T-helper 2 cell treated with Interferon-gamma antibody and Interleukin-4, amounts not matched to agents 5 μg/mL and 100 μg/mL, for 36 hours (primary cell): ENCODE results near the gene CARMIL1.

Experiments used
- DNase-seq: peaks from one replicate; pipeline ENCODE4 v3.0.0; 2021; ENCODE audit warnings: low spot score
- H3K27ac Mint-ChIP-seq: one replicate; pipeline ENCODE4 v1.8.0; 2021; ENCODE audit warnings: mild to moderate bottlenecking, mixed read lengths
- H3K27me3 Mint-ChIP-seq: one replicate; pipeline ENCODE4 v1.8.0; 2021; ENCODE audit warnings: low read depth, mixed read lengths
- H3K36me3 Mint-ChIP-seq: one replicate; pipeline ENCODE4 v1.8.0; 2021; ENCODE audit warnings: low read depth, mixed read lengths
- H3K4me1 Mint-ChIP-seq: one replicate; pipeline ENCODE4 v1.8.0; 2021; ENCODE audit warnings: low read depth, mixed read lengths
- H3K4me3 Mint-ChIP-seq: one replicate; pipeline ENCODE4 v1.8.0; 2022; ENCODE audit warnings: mild to moderate bottlenecking, moderate library complexity, mixed read lengths
- H3K9me3 Mint-ChIP-seq: one replicate; pipeline ENCODE4 v1.8.0; 2021; ENCODE audit warnings: mixed read lengths

The CARMIL1 gene

DNA sequence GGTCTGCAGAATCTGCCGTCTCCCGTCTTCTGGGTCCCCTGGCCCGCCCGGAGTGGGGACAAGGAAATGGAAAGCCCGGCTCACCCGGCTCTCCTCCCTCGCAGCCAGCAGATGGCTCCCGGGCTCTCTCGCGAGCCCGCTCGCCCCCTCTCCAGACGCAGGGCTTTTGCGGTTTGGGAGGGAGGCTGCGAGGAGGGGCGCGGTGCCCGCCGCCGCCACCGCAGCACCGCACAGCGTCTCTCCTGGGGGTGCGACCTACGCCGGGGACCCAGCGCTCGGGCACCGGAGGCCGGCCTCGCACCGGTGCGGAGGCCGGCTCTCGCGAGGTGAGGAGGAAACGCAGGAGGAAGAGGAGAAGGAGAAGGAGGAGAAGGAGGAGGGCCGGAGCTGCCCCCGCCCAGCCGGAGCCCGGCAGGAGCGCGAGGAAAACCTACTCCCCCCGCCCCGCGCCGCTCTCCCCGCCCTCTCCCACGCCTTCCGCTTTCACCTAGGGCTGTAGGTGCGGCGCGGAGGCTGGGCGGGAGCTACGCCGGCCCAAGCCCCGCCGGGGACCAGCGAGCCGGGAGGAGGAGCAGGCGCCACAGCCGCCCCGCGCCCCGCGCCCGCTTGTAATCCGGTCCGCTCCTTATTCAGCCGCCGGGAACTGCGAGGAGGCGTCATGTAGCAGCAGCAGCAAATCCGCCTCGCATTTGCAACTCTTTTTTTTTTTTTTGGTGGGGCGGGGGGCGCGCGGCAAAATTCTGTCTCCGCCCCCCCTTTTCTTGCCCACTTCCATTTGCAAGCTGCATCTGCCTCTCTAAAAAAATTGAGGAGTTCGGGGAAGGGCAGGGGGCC, at the start of gene CARMIL1:
Gene CARMIL1 (plus strand): TSS at position 461 of the 834 bp plus-strand sequence. CDS start 422 bp downstream, outside the sequence.
- Mint-ChIP-seq H3K9me3 (no peaks in the 10 kb centered on the region), H3K4me3 (peak within 1 kb of the TSS; percentile 89), H3K36me3 (no peaks in the 10 kb centered on the region), H3K27me3 (peaks cover 20% of the 10 kb centered on the region), H3K27ac (peak within 1 kb of the TSS; percentile 69), H3K4me1 (peaks cover 20% of the 10 kb centered on the region)
- DNase-seq = peak; percentile 71

DNA sequence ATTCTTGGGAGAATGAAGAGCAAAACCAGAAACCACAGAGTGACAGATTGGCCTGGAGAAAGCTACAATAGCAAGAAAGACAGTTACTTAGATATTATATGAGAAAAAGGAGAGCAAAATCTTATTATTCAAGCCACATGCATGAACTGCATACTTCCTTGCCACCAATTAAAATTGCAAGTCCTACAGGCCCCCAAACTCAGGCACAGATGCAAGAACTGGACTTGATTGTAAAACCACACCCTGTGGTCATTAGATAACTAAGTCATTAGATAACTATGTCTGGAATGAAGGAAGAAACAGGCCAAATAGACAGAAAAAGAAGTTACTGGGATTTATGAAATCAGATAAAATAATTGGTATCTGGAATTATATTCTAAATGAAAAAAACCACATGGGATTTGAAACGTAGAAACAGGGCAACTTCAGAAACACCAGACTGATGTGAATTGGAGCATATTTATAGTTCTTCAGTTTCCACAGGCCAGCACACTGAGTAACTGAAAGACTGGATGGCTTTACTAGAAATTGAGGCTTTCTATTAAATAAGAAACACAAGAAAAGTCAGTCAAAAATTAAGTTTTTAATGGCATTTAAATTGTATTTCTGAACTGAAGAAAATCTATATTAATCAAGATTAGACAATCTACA, 49.4 kb upstream of the CARMIL1 start:
- Mint-ChIP-seq H3K4me1 (no peaks in the 10 kb centered on the region), H3K4me3 (no peak overlapping the region), H3K9me3 (no peaks in the 10 kb centered on the region), H3K27me3 (peaks cover 6% of the 10 kb centered on the region), H3K36me3 (no peaks in the 10 kb centered on the region), H3K27ac (no peak overlapping the region)
- no peak for DNase-seq

DNA sequence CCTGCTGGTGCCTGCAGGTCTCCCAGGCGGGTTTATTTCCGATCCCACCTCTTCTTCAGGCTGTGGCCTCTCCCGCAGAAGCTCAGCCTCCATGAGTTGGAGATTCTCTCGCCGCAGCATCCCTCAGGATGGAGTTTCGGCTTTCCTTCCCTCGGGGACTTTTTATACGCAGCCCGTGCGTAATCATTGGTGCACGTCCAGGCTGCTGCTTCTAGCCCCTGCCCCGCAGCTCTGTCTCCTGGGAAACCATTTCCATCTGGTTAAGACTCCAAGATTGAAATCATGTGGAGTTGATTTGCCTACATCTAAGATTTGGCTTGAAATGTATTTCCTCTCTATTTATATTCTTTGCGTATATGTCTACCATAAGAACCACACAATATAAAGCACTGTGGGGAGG, 46.7 kb upstream of the CARMIL1 start:
- Mint-ChIP-seq H3K9me3 (no peaks in the 10 kb centered on the region), H3K36me3 (no peaks in the 10 kb centered on the region), H3K4me3 (no peak overlapping the region), H3K27ac (no peak overlapping the region), H3K4me1 (peaks cover 2% of the 10 kb centered on the region), H3K27me3 (peaks cover 6% of the 10 kb centered on the region)
- DNase-seq = no peak

DNA sequence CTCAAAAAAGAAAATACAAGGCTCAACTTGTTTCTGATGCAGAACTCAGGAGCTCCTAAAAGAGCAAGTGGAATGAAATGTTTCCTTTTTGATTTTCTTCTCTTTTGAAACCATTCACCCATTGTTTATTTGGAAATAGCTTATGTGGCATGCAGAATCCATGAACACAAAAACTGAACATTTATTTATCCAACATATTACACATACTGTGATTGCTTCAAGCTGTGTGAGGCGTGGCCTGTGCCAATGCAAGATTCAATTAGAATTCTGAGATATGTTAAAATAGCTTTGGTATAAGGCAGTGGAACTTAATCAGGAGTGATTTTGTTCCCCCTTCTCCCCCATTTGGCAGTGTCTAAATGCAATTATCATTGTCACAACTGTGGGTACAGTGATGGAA, 45.9 kb upstream of the CARMIL1 start:
- no peak for DNase-seq
- peaks cover 2% of the 10 kb centered on the region for H3K4me1 Mint-ChIP-seq
- no peak overlapping the region for H3K4me3 Mint-ChIP-seq
- no peaks in the 10 kb centered on the region for H3K9me3 Mint-ChIP-seq
- no peak overlapping the region for H3K27ac Mint-ChIP-seq
- H3K27me3 Mint-ChIP-seq = peaks cover 6% of the 10 kb centered on the region
- no peaks in the 10 kb centered on the region for H3K36me3 Mint-ChIP-seq

DNA sequence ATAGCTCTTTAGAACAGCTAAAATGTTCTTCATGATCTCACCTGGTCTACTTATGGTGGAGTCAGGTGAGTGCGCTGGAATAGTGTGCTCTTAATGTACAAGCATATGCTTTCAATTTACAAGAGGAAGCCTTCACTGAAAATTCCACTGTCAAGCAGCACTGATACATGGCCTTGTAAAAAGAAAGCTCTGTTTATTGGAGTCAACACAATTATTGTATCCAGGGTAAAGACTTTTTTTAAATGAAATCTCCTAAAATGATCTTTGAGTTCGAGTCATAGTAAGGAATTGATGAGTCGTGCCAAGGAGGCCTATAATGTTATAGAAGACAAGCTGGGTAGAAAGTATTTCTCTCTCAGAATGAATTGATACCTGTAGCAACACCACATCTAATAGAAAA, 41.6 kb upstream of the CARMIL1 start:
- H3K36me3 Mint-ChIP-seq = no peaks in the 10 kb centered on the region
- no peak for DNase-seq
- H3K4me1 Mint-ChIP-seq = peaks cover 2% of the 10 kb centered on the region
- no peak overlapping the region for H3K27ac Mint-ChIP-seq
- H3K27me3 Mint-ChIP-seq = peaks cover 2% of the 10 kb centered on the region
- H3K4me3 Mint-ChIP-seq = no peak overlapping the region
- H3K9me3 Mint-ChIP-seq = no peaks in the 10 kb centered on the region

DNA sequence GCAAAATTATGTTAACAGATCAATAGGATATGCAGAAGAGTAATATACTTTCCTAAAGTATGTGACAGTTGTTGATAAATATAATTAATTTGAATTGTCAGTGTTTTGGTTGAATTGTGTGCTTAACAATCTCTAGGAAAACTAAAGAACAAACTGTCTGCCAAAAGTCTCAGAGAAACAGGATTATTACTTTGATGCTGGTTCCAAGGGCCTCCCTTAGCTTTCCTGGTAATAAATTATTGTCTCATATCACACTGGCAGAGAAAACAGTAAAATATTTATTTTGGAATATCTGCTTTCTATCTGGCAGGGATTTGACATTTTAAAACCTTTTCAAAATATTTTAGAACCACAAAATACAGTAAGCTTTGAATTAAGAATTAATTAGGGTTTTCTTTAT, 40.1 kb upstream of the CARMIL1 start:
- H3K27ac Mint-ChIP-seq = no peak overlapping the region
- peaks cover 2% of the 10 kb centered on the region for H3K4me1 Mint-ChIP-seq
- H3K27me3 Mint-ChIP-seq = no peaks in the 10 kb centered on the region
- no peaks in the 10 kb centered on the region for H3K36me3 Mint-ChIP-seq
- DNase-seq = no peak
- H3K4me3 Mint-ChIP-seq = no peak overlapping the region
- no peaks in the 10 kb centered on the region for H3K9me3 Mint-ChIP-seq

DNA sequence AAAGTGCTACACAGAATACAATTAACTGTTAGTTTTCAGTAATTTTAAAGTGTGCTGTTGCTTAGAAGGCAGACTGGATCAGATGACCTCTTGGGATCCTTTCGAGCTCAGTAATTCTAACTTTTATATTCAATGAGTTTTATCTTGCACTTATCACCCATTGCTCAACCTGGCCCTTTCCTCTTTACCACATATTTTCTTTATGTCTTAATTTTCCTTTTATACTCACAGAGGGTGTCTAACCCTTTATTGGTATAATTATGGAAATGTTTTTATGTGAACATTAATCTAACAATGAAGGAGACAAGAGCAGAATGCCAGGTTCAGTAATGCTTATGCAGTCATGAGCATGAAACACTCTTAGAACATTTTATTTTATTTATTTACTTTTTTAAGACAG, 39.7 kb upstream of the CARMIL1 start:
- H3K36me3 Mint-ChIP-seq = no peaks in the 10 kb centered on the region
- H3K27me3 Mint-ChIP-seq = no peaks in the 10 kb centered on the region
- no peak for DNase-seq
- H3K4me3 Mint-ChIP-seq = no peak overlapping the region
- H3K9me3 Mint-ChIP-seq = no peaks in the 10 kb centered on the region
- no peak overlapping the region for H3K27ac Mint-ChIP-seq
- H3K4me1 Mint-ChIP-seq = peaks cover 2% of the 10 kb centered on the region

DNA sequence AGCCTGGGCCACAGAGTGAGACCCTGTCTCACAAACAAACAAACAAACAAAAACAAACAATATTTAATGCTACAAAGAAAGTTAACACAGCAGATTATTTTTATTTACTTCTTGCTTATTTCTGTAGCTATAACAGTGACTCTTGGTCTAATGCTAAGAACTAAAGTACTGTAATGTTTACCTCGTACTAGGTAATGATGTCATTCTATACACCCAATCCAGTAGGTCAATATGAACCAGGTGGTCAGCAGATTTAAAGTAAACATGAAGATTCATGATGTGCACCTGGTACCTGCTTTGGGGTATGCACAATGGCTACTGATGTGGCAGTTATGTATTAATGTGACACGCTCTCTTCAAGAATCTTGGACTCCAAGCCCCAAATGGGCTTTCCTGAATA, 36.6 kb upstream of the CARMIL1 start:
- Mint-ChIP-seq H3K4me1 (peaks cover 3% of the 10 kb centered on the region), H3K9me3 (no peaks in the 10 kb centered on the region), H3K4me3 (no peak overlapping the region), H3K27ac (no peak overlapping the region), H3K27me3 (no peaks in the 10 kb centered on the region), H3K36me3 (no peaks in the 10 kb centered on the region)
- no peak for DNase-seq

DNA sequence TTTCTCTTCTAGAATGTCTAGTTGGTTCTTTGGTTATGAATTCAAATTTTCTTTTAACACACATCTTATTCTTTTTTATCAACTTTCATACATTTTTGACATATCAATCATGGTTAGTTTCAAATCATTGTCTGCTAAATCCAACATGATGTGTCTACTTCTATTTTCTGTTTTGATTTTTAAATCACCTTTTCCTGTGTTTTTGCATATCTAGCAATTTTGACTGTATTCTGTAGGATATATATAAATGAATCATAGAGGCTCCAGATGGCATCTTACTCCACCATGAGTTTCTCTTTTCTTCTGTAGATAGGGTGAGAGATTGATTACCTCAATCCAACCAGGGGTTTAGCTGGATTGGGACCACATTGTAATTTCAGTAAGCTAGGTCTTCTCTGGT, 34.3 kb upstream of the CARMIL1 start:
- H3K36me3 Mint-ChIP-seq = no peaks in the 10 kb centered on the region
- no peak overlapping the region for H3K4me3 Mint-ChIP-seq

DNA sequence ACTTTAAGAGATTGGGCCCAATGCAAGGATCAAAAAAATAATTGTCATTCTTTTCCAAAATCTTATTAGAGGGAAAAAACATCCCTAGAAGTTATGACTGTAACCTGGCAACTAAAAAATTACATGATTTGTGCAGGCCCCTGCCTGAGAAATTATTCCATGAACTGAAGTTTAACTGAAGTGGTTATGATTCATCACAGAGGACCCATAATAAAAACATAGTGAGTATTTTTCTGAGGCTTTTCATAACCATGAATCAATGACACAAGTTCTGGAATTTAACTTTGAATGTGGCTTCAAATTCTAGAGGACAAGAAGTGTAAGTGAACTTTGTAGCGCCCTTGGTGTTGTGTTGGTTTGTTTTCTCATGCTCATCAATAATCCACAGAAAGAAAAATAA, 31.1 kb upstream of the CARMIL1 start:
- Mint-ChIP-seq H3K36me3 (no peaks in the 10 kb centered on the region), H3K9me3 (no peaks in the 10 kb centered on the region), H3K4me1 (peaks cover 9% of the 10 kb centered on the region)

More for the DNA sequence above, 34.3 kb upstream of the CARMIL1 start:
- Mint-ChIP-seq H3K27ac (no peak overlapping the region), H3K9me3 (no peaks in the 10 kb centered on the region), H3K4me1 (peaks cover 3% of the 10 kb centered on the region), H3K27me3 (no peaks in the 10 kb centered on the region)
- no peak for DNase-seq

DNA sequence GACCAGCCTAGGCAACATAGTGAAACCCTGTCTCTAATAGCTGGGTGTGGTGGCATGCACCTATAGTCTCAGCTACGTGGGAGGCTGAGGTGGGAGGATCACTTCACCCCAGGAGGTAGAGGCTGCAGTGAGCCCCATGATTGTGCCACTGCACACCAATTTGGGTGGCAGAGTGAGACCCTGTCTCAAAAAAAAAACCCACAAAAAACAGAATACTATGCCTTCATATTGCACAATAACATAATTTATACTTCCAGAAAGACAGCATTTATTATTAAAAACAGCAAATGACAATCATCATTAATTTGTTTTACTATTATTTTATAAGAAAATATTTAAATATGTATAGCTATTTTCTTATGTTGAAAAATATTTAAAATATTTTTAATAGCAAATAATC, 30.0 kb upstream of the CARMIL1 start:
- Mint-ChIP-seq H3K4me1 (peaks cover 9% of the 10 kb centered on the region), H3K27ac (no peak overlapping the region), H3K27me3 (peaks cover 7% of the 10 kb centered on the region), H3K9me3 (no peaks in the 10 kb centered on the region), H3K36me3 (no peaks in the 10 kb centered on the region), H3K4me3 (no peak overlapping the region)
- no peak for DNase-seq

More for the DNA sequence above, 31.1 kb upstream of the CARMIL1 start:
- Mint-ChIP-seq H3K4me3 (no peak overlapping the region), H3K27me3 (peaks cover 4% of the 10 kb centered on the region), H3K27ac (no peak overlapping the region)
- no peak for DNase-seq

DNA sequence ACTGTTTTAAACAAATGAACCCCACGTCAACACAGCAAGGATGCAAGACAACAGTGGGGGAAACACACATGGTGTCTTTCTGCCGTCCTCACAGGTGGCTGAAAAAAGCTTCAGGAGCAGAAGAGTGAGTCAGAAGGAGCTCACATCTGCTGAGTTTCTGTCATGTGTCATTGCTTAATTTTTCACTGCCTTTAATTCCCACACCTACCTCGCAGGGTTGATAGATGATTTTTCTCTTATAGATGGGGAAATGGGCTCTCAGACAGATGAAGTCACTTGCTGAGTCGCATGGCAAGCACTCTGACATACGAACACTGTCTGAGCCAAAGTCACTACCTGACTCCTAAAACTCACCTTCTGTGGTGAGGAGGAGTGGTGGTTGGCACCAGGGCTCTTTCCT, 28.3 kb upstream of the CARMIL1 start:
- no peaks in the 10 kb centered on the region for H3K36me3 Mint-ChIP-seq
- H3K27me3 Mint-ChIP-seq = peaks cover 8% of the 10 kb centered on the region
- peaks cover 7% of the 10 kb centered on the region for H3K4me1 Mint-ChIP-seq
- peak; percentile 14 for DNase-seq
- no peaks in the 10 kb centered on the region for H3K9me3 Mint-ChIP-seq
- no peak overlapping the region for H3K4me3 Mint-ChIP-seq
- no peak overlapping the region for H3K27ac Mint-ChIP-seq

DNA sequence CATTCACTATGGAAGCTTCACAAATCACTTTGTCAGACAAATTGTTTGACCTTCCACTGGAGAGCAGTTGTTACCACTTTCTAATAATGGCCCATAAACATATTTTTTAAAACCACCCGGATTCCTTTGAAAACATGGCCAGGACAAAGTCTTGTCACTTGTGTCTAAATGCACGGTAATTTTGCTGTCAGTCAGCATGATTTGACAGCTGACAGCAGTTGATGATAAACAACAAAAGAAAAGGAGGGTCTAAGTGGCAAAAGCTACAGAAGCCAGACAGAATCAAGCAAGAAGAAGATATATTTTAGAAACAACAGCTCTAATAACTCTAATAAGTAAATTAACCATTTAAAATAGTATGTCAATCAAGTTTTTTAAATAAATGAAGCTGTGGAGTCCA, 27.7 kb upstream of the CARMIL1 start:
- no peak overlapping the region for H3K27ac Mint-ChIP-seq
- H3K4me1 Mint-ChIP-seq = peaks cover 7% of the 10 kb centered on the region
- H3K9me3 Mint-ChIP-seq = no peaks in the 10 kb centered on the region
- DNase-seq = no peak
- H3K4me3 Mint-ChIP-seq = no peak overlapping the region
- no peaks in the 10 kb centered on the region for H3K36me3 Mint-ChIP-seq
- peaks cover 11% of the 10 kb centered on the region for H3K27me3 Mint-ChIP-seq

DNA sequence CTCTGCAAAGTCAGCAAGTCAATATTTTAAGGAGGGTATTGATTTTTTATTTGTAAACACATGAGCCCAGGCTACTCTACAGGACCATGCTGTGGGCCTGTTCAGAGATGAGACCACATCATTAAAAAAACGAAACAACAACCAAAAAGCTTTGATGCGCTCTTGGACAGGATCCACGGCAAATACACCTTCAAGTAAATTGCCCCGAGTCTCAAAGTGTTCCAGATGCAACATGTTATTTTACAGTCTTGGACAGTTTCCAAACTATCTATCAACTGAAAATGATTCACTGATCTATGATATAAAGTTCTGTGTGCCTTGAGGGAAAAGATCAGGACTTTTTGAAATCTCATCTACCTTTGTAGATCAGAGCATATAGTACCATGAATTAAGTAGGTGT, 25.8 kb upstream of the CARMIL1 start:
- H3K9me3 Mint-ChIP-seq = no peaks in the 10 kb centered on the region
- DNase-seq = no peak
- no peaks in the 10 kb centered on the region for H3K36me3 Mint-ChIP-seq
- no peak overlapping the region for H3K4me3 Mint-ChIP-seq
- H3K27ac Mint-ChIP-seq = no peak overlapping the region
- peaks cover 12% of the 10 kb centered on the region for H3K27me3 Mint-ChIP-seq
- peaks cover 7% of the 10 kb centered on the region for H3K4me1 Mint-ChIP-seq
